WTC11 (cell line): ENCODE measurements around the gene TRRAP. TPM values are rescaled to one million over a fixed set of nuclear protein-coding genes. Genes with fewer than 3 reads are reported as not detected.
A peak's percentile ranks its signal among the peaks of the same experiment; 100 is the strongest.

Source experiments
- ATAC-seq: fragments of 200-7000 bp; cut with Tn5 transposase; 2 replicates; pipeline ENCODE4 v1.10.0; 2021; ENCODE audit warnings: mild to moderate bottlenecking, moderate library complexity
- CTCF ChIA-PET: fragments of 300-600 bp; sonication (Branson Sonifier 250); formaldehyde crosslinking; loops from one replicate; lab custom pipeline; 2021; ENCODE audit warnings: antibody characterized with exemption; lab: Charles Lee
- POLR2A ChIA-PET: fragments of 350-600 bp; sonication (Branson Sonifier 250); formaldehyde crosslinking; loops from one replicate; lab custom pipeline; 2021; ENCODE audit warnings: antibody characterized with exemption; lab: Charles Lee
- DNase-seq: peaks from one replicate; pipeline ENCODE4 v3.0.0; 2021; ENCODE audit warnings: low spot score
- H3K27ac Mint-ChIP-seq: 2 replicates; pipeline ENCODE4 v1.8.0; 2021; ENCODE audit warnings: mixed read lengths
- H3K27me3 Mint-ChIP-seq: 2 replicates; pipeline ENCODE4 v1.8.0; 2021; ENCODE audit warnings: low read depth, mild to moderate bottlenecking, moderate library complexity, mixed read lengths
- H3K36me3 Mint-ChIP-seq: 2 replicates; pipeline ENCODE4 v1.8.0; 2021; ENCODE audit warnings: mixed read lengths
- H3K4me1 Mint-ChIP-seq: 2 replicates; pipeline ENCODE4 v1.8.0; 2022; ENCODE audit warnings: mixed read lengths
- H3K4me3 Mint-ChIP-seq: 2 replicates; pipeline ENCODE4 v1.8.0; 2021; ENCODE audit warnings: mild to moderate bottlenecking, moderate library complexity, mixed read lengths
- H3K9me3 Mint-ChIP-seq: 2 replicates; pipeline ENCODE4 v1.8.0; 2021; ENCODE audit warnings: mixed read lengths
- ATF3 ChIP-seq: sonication (generic); formaldehyde crosslinking; conservative IDR thresholded peaks from 2 replicates; pipeline ENCODE4 v1.8.1; 2022; ENCODE audit warnings: mild to moderate bottlenecking, missing genetic modification reagents
- CBFB ChIP-seq: sonication (generic); formaldehyde crosslinking; IDR thresholded peaks from 2 replicates; pipeline ENCODE4 v1.8.1; 2022; ENCODE audit warnings: mild to moderate bottlenecking, low read depth, missing genetic modification reagents
- ELF4 ChIP-seq: sonication (generic); formaldehyde crosslinking; IDR thresholded peaks from 2 replicates; pipeline ENCODE4 v1.8.1; 2022; ENCODE audit warnings: low read depth, mild to moderate bottlenecking, moderate library complexity, missing genetic modification reagents
- EMX1 ChIP-seq: fragments of 250-450 bp; sonication (Bioruptor Pico); IDR thresholded peaks from 2 replicates; pipeline ENCODE4 v1.8.0; 2021; ENCODE audit warnings: mild to moderate bottlenecking
- ERG ChIP-seq: fragments of 250-450 bp; sonication (Bioruptor Pico); IDR thresholded peaks from 2 replicates; pipeline ENCODE4 v1.8.0; 2021; ENCODE audit warnings: mild to moderate bottlenecking
- IRF2 ChIP-seq: sonication (generic); formaldehyde crosslinking; IDR thresholded peaks from 2 replicates; pipeline ENCODE4 v1.8.0; 2022; ENCODE audit warnings: low read depth, missing genetic modification reagents, borderline replicate concordance
- NR1H2 ChIP-seq: sonication (generic); formaldehyde crosslinking; IDR thresholded peaks from 2 replicates; pipeline ENCODE4 v1.9.0; 2021; ENCODE audit warnings: mild to moderate bottlenecking, moderate library complexity, missing genetic modification reagents
- OVOL2 ChIP-seq: fragments of 250-450 bp; sonication (Bioruptor Pico); IDR thresholded peaks from 2 replicates; pipeline ENCODE4 v1.9.0; 2021; ENCODE audit warnings: mild to moderate bottlenecking, borderline replicate concordance
- RELA ChIP-seq: sonication (generic); formaldehyde crosslinking; IDR thresholded peaks from 2 replicates; pipeline ENCODE4 v1.8.1; 2022; ENCODE audit warnings: missing genetic modification reagents, mild to moderate bottlenecking, borderline replicate concordance
- STAT6 ChIP-seq: sonication (generic); formaldehyde crosslinking; conservative IDR thresholded peaks from 2 replicates; pipeline ENCODE4 v1.8.1; 2023; ENCODE audit warnings: mild to moderate bottlenecking, low read depth, missing genetic modification reagents, moderate library complexity
- TEAD1 ChIP-seq: sonication (generic); formaldehyde crosslinking; IDR thresholded peaks from 2 replicates; pipeline ENCODE4 v1.8.0; 2022; ENCODE audit warnings: mild to moderate bottlenecking, missing genetic modification reagents
- ZBTB21 ChIP-seq: sonication (generic); formaldehyde crosslinking; IDR thresholded peaks from 2 replicates; pipeline ENCODE4 v1.8.1; 2023; ENCODE audit warnings: mild to moderate bottlenecking, missing genetic modification reagents, borderline replicate concordance
- ZNF263 ChIP-seq: sonication (generic); formaldehyde crosslinking; IDR thresholded peaks from 2 replicates; pipeline ENCODE4 v1.8.1; 2022; ENCODE audit warnings: low read depth, mild to moderate bottlenecking, moderate library complexity, missing genetic modification reagents
- total RNA-seq: library from RNA; stranded (reverse); gene quantifications from 3 replicates; pipeline ENCODE4 v1.2.3, GENCODE V29; 2021
- TF ChIP-seq, protein P1 (sequence below): sonication (generic); formaldehyde crosslinking; IDR thresholded peaks from 2 replicates; pipeline ENCODE4 v1.8.1; 2023; ENCODE audit warnings: mild to moderate bottlenecking, missing genetic modification reagents, borderline replicate concordance
- TF ChIP-seq, protein P2 (sequence below): sonication (generic); formaldehyde crosslinking; IDR thresholded peaks from 2 replicates; pipeline ENCODE4 v1.8.0; 2022; ENCODE audit warnings: missing genetic modification reagents
- TF ChIP-seq, protein P3 (sequence below): fragments of 250-450 bp; sonication (Bioruptor Pico); IDR thresholded peaks from 2 replicates; pipeline ENCODE4 v1.9.0; 2021; ENCODE audit warnings: moderate library complexity, mild to moderate bottlenecking, inconsistent platforms, borderline replicate concordance
- TF ChIP-seq, protein P4 (sequence below): sonication (generic); formaldehyde crosslinking; IDR thresholded peaks from 2 replicates; pipeline ENCODE4 v1.8.1; 2023; ENCODE audit warnings: mild to moderate bottlenecking, missing genetic modification reagents

TRRAP gene
- total RNA-seq, 1 experiment from 2014 or later, result 46.5 TPM

DNA sequence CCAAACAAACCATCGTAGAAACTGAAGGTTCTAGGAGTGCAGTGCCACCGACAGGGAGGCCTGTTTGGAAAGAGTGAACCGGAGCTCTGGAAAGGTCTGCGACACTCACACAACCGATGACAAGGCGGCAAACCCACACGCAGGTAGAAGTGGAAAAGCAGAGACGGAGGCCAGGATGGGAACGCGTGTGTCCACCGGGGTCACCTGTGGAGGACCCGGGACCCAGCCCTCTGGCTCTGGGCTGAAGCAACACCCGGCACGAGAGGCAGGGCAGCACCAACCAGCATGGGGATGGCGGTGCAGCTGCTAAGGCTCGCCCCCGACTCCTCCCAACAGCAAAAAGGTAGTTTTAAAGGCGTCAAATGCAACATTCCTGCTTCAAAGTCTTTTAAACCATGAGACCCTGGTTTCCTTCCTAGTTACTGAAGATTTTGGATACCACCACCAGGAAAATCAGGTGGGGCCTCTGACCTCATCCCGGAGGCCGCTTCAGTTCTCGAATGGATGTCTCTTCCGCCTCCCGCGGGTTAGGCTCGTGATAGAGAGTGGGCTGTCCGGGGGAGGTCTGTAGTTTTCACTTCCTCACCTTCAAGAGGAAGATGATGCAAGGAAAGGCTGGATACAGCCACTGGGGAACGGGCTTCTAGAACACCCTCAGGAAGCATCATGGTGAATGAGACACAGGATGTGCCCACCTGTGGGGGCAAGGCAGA lies 150.1 kb downstream of the TRRAP start:
- ChIA-PET POLR2A (no interaction called here), CTCF (interaction anchor here (2.0 kb wide), 1 partner anchor 8 kb away, joined by 14 read pairs; no protein-coding TSS in a partner anchor)
- DNase-seq (no peak), ATAC-seq (peak; percentile 26; the same call in 1 of the 2 replicates)
- Mint-ChIP-seq H3K4me1 (no peaks in the 10 kb centered on the region), H3K27me3 (no peaks in the 10 kb centered on the region), H3K4me3 (no peak overlapping the region), H3K9me3 (no peaks in the 10 kb centered on the region), H3K27ac (peak overlapping the region; percentile 87), H3K36me3 (peaks cover 50% of the 10 kb centered on the region)
- TF ChIP-seq STAT6 (CRISPR knock-in tag), result no peak
- TF ChIP-seq, protein P1, sequence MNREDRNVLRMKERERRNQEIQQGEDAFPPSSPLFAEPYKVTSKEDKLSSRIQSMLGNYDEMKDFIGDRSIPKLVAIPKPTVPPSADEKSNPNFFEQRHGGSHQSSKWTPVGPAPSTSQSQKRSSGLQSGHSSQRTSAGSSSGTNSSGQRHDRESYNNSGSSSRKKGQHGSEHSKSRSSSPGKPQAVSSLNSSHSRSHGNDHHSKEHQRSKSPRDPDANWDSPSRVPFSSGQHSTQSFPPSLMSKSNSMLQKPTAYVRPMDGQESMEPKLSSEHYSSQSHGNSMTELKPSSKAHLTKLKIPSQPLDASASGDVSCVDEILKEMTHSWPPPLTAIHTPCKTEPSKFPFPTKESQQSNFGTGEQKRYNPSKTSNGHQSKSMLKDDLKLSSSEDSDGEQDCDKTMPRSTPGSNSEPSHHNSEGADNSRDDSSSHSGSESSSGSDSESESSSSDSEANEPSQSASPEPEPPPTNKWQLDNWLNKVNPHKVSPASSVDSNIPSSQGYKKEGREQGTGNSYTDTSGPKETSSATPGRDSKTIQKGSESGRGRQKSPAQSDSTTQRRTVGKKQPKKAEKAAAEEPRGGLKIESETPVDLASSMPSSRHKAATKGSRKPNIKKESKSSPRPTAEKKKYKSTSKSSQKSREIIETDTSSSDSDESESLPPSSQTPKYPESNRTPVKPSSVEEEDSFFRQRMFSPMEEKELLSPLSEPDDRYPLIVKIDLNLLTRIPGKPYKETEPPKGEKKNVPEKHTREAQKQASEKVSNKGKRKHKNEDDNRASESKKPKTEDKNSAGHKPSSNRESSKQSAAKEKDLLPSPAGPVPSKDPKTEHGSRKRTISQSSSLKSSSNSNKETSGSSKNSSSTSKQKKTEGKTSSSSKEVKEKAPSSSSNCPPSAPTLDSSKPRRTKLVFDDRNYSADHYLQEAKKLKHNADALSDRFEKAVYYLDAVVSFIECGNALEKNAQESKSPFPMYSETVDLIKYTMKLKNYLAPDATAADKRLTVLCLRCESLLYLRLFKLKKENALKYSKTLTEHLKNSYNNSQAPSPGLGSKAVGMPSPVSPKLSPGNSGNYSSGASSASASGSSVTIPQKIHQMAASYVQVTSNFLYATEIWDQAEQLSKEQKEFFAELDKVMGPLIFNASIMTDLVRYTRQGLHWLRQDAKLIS, result no peak
- TF ChIP-seq, protein P2, sequence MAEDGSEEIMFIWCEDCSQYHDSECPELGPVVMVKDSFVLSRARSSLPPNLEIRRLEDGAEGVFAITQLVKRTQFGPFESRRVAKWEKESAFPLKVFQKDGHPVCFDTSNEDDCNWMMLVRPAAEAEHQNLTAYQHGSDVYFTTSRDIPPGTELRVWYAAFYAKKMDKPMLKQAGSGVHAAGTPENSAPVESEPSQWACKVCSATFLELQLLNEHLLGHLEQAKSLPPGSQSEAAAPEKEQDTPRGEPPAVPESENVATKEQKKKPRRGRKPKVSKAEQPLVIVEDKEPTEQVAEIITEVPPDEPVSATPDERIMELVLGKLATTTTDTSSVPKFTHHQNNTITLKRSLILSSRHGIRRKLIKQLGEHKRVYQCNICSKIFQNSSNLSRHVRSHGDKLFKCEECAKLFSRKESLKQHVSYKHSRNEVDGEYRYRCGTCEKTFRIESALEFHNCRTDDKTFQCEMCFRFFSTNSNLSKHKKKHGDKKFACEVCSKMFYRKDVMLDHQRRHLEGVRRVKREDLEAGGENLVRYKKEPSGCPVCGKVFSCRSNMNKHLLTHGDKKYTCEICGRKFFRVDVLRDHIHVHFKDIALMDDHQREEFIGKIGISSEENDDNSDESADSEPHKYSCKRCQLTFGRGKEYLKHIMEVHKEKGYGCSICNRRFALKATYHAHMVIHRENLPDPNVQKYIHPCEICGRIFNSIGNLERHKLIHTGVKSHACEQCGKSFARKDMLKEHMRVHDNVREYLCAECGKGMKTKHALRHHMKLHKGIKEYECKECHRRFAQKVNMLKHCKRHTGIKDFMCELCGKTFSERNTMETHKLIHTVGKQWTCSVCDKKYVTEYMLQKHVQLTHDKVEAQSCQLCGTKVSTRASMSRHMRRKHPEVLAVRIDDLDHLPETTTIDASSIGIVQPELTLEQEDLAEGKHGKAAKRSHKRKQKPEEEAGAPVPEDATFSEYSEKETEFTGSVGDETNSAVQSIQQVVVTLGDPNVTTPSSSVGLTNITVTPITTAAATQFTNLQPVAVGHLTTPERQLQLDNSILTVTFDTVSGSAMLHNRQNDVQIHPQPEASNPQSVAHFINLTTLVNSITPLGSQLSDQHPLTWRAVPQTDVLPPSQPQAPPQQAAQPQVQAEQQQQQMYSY (CRISPR knock-in tag), result peak; percentile 28; the same call in 1 of the 2 replicates

- H3K27me3 Mint-ChIP-seq, result no peaks in the 10 kb centered on the region
- no peak for DNase-seq
- H3K9me3 Mint-ChIP-seq, result no peaks in the 10 kb centered on the region
- POLR2A ChIA-PET, result no interaction called here
- CTCF ChIA-PET, result no interaction called here
- no peak overlapping the region for H3K27ac Mint-ChIP-seq
- no peak for ATAC-seq
- peaks cover 57% of the 10 kb centered on the region for H3K36me3 Mint-ChIP-seq
- no peak overlapping the region for H3K4me3 Mint-ChIP-seq
- TF ChIP-seq OVOL2 (CRISPR knock-in tag) (no peak), ZBTB21 (CRISPR knock-in tag) (no peak), NR1H2 (no peak), ELF4 (CRISPR knock-in tag) (no peak), CBFB (CRISPR knock-in tag) (no peak), RELA (no peak), ATF3 (CRISPR knock-in tag) (no peak), TEAD1 (CRISPR knock-in tag) (no peak), EMX1 (CRISPR knock-in tag) (no peak), IRF2 (no peak), ERG (no peak), ZNF263 (CRISPR knock-in tag) (no peak)
- TF ChIP-seq, protein P3, sequence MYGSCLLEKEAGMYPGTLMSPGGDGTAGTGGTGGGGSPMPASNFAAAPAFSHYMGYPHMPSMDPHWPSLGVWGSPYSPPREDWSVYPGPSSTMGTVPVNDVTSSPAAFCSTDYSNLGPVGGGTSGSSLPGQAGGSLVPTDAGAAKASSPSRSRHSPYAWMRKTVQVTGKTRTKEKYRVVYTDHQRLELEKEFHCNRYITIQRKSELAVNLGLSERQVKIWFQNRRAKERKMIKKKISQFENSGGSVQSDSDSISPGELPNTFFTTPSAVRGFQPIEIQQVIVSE, result no peak
- TF ChIP-seq, protein P4, sequence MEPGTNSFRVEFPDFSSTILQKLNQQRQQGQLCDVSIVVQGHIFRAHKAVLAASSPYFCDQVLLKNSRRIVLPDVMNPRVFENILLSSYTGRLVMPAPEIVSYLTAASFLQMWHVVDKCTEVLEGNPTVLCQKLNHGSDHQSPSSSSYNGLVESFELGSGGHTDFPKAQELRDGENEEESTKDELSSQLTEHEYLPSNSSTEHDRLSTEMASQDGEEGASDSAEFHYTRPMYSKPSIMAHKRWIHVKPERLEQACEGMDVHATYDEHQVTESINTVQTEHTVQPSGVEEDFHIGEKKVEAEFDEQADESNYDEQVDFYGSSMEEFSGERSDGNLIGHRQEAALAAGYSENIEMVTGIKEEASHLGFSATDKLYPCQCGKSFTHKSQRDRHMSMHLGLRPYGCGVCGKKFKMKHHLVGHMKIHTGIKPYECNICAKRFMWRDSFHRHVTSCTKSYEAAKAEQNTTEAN, result no peak
- H3K4me1 Mint-ChIP-seq, result no peaks in the 10 kb centered on the region
Observed at GRCh38 chr7:99029466-99030435, 151.4 kb downstream of the TRRAP start.
